GM19395 (cell line): Measurements from ENCODE around the gene INSYN1.
"Not testable (repeated sequence)": the region's sequence is repeated elsewhere in the genome, so short reads cannot be mapped to it uniquely, and the experiment has no call there.

ENCODE experiments used
- ATAC-seq: cut with Tn5 transposase; IDR thresholded peaks from one replicate; pipeline ENCODE4 v1.9.1; 2021; ENCODE audit warnings: mild to moderate bottlenecking, moderate library complexity; ENCODE audit not compliant: unreplicated experiment

INSYN1 gene

DNA sequence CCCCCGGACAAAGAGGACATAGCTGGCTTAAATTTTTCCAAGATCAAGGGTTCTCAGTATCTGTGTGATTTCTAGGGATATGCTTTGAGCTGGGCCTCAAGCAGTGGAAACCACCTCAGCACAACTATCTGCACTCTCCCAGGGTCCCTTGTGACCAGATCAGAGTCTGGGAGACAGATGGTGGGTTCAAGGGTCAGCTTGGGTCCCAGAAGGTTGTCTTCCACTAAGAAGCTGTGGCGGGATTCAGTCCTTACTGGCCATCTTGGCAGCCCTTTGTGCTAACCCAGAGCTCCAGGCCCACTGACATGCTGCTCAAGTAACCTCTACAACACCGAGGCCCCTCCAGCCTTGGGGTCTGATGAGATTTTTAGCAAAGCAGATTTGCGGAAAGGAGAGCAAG, 2.7 kb downstream of the INSYN1 start:
- ATAC-seq = no peak

DNA sequence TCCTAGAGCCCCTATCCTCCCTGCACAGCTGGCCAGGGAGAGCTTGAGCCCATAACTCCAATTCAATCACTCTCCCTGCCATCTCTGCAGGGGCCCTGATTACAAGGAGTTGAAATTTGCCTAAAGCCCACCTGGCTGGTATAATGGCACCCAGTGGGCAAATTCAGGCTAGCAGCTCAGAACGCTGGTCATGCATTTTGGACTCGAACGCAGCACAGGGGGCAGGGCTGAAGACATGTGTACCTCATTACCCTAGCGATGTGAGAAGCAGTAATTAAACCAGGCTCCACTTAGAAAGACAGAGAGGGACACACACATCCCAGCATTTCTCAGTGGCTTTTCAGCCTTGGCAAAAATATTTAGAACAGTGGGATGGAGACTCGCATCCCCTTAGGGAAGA, 3.2 kb downstream of the INSYN1 start:
- no peak for ATAC-seq

DNA sequence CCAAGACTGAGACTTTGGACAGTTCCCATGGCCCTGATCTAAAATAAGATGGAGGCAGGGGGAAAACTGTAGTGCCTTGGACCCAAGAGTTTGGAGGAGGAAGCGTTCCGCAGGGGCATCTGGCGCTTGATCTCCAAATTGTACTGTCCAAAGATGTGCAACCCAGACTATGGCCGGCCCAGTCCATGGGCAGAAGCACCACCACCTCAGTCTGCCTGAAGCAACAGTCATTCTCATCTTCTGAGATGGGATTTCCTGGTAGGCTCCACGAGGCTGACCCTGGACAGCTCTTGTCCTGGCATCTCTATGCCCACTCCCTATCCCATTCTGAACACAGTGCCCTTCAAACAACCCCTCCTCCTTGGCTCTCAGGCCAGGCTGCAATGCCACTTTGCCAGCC, 3.6 kb downstream of the INSYN1 start:
- ATAC-seq = no peak

DNA sequence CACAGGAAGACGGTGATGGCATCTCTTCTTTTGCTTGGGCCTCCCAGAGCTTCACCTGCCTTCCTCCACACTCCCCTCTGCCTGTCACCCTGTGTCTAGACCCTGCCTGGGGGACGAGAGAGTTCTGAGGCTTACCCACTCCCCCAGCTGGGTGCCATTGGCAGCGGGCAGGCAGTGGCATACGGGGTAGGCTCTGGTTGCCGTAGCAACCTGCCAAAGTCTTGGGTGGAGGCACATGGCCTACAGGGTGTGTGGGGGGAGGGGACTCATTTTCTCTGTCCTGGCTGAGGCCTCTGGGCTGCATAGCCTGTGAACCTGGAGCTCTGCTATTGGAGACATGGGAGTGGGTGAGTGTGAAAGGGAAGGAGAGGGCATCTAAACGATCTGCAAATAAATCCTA, 4.4 kb downstream of the INSYN1 start:
- ATAC-seq = no peak

DNA sequence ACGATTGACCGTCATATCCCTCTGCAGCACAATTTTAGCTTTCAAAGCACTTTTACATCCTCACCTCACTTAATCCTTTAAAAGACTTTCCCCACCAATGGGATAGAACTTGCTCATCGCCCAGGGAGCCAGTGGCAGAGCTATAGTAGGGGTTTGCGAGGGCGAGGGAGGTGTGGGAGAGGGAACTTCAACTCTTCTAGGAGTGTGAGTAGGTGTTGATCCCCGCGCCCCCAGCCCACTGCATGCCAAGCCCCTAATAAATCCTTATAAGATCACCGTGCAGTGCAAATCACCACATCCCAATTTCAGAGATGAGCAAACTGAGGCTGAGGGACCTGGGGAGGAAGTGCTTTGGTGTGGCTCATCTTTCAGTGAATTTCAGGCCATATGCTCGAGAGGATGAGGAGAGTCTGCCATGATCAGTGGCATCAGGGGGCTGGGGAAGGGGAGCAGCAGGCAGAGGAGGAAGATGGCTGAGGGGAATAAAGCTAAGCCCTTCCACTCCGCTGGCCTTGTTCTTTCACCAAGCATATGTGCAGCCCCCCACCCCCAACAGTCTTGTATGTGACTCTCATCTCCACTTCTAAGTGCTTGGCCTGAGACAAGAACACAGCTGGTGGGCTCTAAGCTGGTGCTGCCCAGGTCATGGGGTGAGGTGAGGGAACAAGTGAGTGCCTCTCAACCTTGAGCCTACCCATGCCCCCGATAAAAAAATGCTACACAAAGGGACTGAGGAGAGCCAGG, 5.1 kb downstream of the INSYN1 start:
- ATAC-seq = no peak

DNA sequence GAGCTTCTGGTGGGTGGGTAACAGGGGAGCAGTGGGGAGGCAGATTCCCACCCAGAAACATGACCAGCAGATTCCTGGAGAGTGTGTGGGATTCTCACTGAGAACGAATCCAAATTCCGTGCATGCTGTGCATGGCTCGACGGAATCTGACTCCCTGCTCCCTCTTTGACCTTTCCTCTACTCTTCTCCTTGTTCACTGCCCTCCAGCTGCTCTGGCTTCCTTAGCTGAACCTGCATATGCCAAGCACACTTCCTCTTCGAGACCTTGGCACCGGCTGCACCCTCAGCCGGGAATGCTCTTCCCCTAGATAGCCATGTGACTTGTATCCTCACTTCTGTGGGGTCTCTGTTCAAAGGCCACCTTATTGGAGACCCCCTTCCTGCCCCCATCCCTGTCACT, 6.3 kb downstream of the INSYN1 start:
- ATAC-seq = no peak

DNA sequence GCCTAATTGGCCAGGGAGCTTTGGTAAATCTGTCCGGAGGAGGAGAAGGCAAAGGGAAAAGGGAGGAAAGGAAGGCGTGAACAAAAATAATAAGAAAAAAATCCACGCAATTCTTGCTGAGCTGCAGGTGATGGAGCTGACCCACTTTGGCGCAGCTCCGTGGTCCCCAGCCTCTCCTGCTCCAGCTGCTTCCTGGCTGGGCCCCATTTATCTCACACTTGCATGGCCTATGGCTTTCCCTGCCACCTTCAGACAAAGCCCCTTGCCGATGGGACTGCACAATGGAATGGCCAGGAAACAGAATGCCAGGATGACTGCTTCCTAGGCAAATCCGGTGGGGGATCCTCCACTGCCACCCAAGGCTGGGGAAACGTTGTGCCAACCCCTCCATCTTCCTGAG, 6.9 kb downstream of the INSYN1 start:
- no peak for ATAC-seq

DNA sequence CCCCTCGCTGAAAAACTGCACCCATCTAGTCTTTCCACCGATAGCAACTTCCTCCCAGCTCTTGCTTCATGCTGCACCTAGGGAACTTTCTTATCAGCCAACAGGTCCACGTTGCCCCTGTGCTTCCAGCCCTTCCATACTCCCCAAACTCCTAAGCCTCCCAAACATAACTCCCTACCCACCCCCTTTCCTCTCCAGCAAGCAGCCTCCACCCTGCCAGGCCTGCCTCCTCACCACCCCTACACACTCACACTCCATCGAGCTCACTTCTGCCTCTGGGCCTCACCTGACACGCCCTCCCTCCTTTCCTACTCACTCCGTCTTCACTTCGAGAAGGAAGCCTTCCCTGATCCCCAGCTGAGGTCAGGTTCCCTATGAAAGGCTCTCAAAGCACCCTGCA, 8.1 kb downstream of the INSYN1 start:
- no peak for ATAC-seq

DNA sequence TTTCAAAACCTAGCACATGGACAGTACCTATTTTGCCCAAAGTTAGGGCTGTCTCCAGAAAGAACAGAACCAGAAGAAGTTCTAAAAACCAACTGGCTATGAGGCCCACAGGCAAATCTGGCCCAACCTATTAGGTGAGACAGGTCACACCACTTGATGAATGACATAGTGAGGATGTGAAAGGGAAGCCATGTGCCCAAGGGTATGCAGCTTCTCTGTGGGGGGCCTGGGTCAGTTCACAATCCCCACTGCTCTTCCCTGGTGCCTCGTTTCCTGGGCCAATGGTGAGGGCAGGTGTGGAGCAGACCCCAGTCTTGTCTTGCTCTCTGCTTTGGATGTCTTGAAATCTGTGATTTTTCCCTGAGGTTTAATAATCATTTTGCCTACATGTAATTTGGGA, 8.9 kb downstream of the INSYN1 start:
- no peak for ATAC-seq

DNA sequence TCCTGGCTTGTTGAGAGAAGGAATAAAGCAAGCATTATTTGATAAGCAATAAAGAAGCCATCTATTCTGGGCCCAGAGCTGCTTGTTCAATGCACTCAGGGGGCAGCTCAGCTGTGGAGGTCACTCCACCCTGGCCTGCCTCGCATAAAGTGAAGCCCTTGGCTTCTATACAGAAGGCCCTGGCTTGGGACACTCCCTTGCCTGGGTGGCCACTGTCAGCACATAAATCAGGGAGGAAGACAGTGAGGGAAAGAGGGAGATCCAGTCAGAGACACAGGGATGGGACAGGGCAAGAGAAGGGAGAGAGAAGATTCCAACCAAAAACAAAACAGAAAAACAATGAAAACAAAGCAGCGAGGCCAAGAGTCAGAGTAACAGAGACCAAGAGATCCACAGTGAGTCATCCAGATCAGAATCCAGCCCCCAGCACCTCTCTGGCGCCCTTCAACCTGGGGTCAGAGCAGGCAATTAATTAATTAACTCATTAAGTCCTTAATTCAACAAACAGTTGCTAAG, 11.8 kb downstream of the INSYN1 start:
- no peak for ATAC-seq

DNA sequence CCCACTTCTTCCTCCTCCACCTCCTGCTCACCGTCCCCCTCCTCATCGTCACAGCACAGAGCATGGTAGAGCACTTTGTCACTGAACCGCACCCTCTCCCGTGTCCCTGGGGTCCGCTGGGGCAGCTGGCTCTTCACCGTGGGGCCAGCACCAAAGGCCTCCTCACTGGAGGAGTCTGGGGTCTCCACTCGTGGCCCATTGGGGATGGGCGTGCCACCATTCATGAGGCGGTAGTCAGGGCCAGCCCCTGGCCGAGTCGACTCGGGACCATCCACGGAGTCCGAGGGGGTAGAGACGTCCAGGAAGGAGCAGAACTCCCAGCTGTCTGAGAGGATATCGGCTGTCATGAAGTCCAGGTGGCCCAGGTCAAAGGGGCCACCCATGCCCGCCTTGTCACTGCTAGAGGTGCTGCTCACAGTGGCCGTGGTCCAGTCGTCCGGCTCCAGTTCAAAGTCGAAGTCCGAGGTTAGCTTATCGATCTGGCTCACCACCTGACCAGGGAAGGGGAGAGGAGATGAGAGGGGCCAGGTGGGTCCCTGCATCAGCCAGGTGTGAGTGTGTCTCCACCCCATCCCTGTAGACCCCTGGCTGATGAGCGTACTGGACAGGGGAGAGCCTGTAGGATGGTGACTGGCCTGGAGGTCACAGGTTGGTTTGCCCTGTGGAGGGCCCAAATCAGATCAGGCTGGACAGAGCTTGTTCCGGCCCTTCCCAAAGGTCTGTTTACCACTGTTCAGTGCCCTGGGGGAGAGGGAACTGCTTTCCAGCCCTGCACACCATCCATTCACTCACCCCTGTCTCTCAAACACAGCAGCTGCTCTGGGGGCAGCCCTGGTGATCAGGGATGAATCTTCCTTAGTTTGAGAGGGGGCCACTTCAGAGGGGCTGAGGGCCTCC, 12.8 kb downstream of the INSYN1 start:
- no peak for ATAC-seq

DNA sequence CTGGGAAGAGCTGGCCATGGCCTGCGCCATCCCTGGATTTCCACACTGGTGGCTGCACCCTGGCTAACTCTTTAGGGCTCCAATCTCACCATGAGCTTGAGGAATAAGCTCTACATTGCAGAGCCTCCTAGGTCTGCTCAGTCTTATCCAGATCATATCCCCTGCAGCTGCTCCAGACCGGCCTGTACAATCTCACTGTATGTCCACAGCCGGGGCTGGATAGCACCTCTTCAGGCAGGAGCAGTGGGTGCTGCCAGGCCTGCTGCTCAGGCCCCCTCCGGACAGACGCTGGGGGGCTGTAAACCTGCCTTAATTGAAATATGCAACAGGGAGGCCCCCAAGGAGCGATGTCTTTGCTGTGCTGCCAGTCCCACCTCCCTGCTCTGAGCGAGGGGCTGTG, 15.6 kb downstream of the INSYN1 start:
- no peak for ATAC-seq

DNA sequence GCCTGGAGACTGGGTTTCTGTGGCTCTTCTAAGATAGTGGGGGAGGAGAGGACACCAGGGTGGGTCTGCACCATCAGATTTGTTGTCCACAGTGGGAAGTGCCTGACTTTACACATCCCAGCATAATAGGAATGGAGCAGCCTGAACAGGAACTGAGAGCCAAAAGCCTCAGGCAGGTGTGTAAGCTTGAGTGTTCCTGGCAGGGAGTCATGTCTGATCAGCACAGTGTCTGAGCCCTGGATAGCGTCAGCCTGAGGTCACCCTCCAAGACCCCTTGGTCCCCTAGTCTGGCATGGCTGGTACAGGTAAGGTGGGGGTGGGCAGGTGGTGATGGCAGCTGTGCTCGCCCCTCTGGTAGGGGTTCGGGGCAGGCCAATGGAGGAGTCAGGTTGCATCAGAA, 20.2 kb downstream of the INSYN1 start:
- ATAC-seq = no peak

DNA sequence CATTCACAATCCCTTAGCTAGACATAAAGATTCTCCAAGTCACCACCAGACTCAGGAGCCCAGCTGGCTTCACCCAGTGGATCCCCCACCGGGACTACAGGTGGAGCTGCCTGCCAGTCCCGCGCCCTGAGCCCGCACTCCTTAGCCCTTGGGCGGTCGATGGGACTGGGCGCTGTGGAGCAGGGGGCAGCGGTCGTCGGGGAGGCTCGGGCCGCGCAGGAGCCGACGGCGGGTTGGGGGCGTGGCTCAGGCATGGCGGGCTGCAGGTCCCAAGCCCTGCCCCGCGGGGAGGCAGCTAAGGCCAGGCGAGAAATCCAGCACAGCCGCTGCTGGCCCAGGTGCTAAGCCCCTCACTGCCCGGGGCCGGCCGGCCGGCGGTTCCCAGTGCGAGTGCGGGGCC, 21.1 kb downstream of the INSYN1 start:
- not testable (repeated sequence) for ATAC-seq

DNA sequence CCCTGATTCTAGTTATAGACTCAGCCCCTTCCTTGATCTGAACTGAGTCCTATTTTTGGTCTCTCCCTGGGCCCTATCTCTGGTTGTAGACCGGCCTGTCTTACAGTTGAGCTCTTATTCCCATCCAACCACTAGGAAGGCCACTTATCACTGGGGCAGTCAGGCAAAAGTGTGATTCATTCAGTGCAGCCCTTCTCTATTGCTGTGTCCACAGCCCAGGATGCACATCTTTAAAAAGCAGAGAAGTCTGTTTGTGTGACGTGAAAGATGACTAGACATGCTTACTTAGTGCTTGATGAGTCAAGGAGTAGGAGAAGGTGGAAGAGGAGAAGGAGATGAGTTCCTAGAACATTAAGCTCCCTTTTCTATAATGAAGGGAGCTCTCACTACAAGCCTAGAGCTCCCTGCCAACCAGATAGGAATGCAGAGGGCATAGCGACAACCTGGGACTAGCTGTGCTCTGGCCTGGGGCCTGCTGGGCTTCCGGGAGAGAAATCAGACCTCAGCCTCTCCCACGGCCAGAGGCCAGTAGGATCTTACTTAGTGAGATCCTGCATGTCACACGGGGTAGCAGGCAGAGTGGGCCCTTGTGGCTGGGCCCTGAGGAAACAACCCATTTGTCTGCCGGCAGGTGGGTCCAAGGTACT, 25.7 kb downstream of the INSYN1 start:
- ATAC-seq = no peak

DNA sequence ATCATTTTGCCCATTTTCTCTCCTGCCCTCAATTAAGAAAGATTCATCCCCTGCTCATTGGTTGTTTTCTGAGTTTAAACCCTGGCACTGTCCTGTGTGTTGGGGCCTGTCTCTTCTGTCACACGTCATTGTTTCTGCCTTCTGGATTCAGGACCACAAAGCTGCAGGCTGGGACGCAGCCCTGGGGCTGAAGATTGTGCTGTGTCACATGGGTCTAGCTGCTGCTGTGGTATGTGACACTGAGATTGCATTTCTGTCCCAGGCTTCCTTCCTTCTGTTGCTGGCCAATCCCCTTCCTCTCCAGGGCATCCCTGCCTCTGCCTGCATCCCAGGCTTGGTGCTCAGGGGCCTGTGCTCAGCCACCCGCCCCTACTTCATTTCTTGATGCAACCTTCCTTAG, 28.9 kb downstream of the INSYN1 start:
- no peak for ATAC-seq

DNA sequence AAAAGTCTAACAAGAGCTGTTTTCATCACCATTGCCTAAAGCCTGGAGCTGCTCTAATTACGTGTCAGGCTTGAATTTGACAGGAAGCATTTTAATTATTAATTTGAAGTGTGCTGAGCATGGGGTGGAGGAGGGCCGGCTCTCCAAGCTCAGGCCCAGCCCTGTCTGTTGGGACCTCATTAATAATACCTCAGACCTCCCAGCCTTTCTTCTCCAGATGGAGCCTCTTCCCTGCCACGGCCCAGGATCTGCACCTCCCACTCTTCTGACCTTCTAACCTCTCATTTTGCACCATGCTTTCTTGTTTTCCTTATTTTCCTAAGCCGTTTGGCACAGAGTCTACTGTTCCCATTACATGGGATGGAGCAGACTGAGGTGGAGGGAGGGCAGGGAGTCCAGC, 30.0 kb downstream of the INSYN1 start:
- ATAC-seq = no peak

DNA sequence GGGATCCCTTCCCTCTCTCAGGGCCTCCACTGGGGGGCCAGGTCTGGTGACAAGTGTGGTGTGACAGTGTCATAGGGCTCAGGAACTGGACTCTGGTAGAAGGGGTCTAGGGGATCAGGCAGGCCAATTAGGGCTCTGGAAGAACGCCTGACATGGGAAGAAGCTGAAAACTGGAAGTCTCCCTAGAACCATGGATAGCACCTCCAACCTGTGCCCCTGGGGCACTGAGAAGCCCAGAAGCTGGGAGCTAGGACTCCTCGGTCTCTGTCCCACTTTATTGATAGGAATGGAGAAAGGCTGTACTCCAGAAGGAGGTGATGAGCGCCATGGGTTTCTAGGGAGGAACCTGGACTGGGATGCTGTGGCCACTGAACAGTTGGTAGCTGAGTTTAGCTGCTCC, 30.7 kb downstream of the INSYN1 start:
- no peak for ATAC-seq

DNA sequence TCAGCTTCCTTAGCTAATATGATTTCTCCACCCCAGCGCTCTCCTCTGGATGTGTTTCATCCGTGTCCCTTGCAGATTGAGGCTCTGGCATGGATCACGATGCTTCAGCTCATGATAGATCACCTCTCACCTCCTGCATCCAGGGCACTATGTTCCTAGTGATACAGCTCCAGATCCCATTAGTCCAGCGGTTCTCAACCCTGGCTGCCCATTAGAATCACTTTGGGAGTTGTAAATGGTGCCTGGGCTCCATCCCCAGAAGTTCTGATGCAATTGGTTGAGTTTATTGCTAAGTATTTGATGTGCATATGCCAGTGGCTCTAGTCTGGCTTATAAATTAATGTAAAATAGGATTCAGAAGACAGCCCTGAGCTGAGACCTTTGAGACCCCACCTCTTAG, 34.5 kb downstream of the INSYN1 start:
- ATAC-seq = no peak

DNA sequence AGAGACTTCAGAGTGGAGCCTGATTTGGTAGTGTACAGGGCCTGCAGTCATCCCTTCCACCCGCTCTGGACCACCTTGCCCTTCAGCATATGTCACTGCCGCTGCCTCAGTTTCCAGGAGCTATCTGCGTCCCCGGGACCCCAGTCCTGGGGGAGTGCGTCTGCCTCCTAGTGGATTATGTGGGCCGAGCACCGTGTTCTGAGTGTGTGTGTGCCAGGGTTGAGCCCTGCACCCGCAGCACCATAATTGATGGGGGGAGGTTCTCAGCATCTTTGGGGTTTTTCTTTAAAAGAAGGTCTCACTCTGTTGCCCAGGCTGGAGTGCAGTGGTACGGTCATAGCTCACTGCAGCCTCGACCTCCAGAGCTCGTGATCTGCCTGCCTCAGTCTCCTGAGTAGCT, 35.3 kb downstream of the INSYN1 start:
- no peak for ATAC-seq

DNA sequence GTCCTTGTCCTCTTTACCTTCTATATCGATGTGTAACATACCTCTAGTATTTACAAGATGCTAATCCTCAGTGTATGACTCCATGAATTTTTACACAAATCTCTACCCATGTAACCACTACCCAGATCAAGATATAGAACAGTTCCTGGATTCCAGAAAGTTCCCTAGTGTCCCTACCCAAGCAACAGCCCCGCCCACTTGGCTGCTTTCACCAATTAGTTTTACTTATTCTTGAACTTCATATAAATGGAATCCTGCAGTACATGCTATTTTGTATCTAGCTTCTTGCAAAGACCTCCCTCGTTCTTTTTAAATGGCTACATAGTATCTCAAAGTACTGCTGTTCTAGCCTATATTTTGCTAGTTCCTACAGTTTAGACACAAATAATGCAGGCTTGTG, 35.9 kb downstream of the INSYN1 start:
- ATAC-seq = no peak

DNA sequence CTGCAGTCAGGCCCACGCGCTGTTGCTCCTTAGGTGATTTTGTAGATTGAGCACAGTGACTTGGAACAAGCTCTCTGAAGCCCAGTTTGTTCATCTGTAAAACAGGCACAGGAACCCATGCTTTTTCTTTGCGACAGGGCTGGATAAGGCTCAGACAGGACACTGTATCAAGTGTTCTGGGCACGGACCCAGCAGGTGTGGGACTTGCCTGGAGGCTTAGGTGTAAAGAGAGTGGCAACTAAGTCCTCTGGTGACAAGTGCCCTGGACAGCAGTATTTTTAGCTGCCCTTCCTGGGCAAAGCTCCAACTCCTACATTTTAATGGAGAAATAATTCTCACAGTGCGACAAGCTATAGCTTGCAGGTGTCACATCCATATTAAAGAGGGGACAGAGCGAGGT, 36.7 kb downstream of the INSYN1 start:
- no peak for ATAC-seq
